ENCODE data around the gene PTGDR2. TPM values are rescaled to one million over a fixed set of nuclear protein-coding genes. Genes with fewer than 3 reads are reported as not detected.

PTGDR2 gene
- total RNA-seq, 1 donor from 2014 or later = 0.12 TPM

DNA sequence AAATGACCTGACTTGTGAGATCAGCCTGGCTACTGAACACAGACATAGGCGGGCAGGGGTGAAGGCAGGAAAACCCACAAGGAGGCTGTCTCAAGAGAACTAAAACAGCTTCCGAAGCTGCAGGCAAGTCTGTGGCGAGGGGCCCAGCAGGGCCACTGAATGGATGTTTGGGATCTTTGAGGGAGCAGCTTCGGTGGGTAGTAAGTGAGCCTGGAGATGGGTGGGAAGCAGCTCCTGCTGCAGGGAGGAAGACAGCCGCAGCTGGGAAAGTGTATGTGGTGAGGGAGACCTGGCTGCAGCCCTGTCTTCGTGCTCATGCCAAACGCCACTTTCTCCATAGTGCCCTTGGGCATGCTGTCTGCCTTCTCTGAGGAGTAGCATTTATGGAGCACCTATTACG is 10.4 kb downstream of the PTGDR2 start:
- no peaks in the 10 kb centered on the region for H3K9me3 Mint-ChIP-seq (ENCODE audit: low read depth)
- H3K4me3 Mint-ChIP-seq (ENCODE audit: unreplicated experiment) = no peak overlapping the region
- H3K27ac Mint-ChIP-seq (ENCODE audit: unreplicated experiment) = no peak overlapping the region
- DNase-seq (ENCODE audit: low spot score) = no peak
- peaks cover 51% of the 10 kb centered on the region for H3K4me1 Mint-ChIP-seq (ENCODE audit: low read depth)
- TF ChIP-seq, protein P1, sequence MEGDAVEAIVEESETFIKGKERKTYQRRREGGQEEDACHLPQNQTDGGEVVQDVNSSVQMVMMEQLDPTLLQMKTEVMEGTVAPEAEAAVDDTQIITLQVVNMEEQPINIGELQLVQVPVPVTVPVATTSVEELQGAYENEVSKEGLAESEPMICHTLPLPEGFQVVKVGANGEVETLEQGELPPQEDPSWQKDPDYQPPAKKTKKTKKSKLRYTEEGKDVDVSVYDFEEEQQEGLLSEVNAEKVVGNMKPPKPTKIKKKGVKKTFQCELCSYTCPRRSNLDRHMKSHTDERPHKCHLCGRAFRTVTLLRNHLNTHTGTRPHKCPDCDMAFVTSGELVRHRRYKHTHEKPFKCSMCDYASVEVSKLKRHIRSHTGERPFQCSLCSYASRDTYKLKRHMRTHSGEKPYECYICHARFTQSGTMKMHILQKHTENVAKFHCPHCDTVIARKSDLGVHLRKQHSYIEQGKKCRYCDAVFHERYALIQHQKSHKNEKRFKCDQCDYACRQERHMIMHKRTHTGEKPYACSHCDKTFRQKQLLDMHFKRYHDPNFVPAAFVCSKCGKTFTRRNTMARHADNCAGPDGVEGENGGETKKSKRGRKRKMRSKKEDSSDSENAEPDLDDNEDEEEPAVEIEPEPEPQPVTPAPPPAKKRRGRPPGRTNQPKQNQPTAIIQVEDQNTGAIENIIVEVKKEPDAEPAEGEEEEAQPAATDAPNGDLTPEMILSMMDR (IDR thresholded peaks at IDR 0.05) = no peak
- no peaks in the 10 kb centered on the region for H3K27me3 Mint-ChIP-seq (ENCODE audit: low read depth)
- H3K36me3 Mint-ChIP-seq (ENCODE audit: low read depth) = peaks cover 8% of the 10 kb centered on the region

DNA sequence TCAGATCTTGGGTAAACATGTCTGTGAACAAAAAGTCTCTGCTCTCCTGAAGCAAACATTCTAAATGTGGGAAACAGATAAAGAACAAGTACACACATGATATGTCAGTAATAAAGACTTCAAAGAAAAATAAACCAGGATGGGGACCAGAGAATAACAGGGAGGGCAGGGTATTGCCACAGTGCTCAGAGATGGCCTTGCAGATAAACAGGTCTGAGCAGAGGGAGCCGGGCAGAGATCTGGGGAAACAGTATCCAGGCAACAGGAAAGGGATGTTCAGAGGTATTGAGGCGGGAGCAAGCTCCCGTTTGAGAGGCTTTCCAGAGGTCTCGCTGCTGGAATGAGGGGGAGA is 10.9 kb downstream of the PTGDR2 start:
- TF ChIP-seq, protein P1 (IDR thresholded peaks at IDR 0.05) = no peak
- DNase-seq (ENCODE audit: low spot score) = no peak
- Mint-ChIP-seq H3K36me3 (ENCODE audit: low read depth) (peaks cover 6% of the 10 kb centered on the region), H3K4me3 (ENCODE audit: unreplicated experiment) (peak overlapping the region; percentile 82), H3K4me1 (ENCODE audit: low read depth) (peaks cover 53% of the 10 kb centered on the region), H3K27me3 (ENCODE audit: low read depth) (no peaks in the 10 kb centered on the region), H3K27ac (ENCODE audit: unreplicated experiment) (peak overlapping the region; percentile 24), H3K9me3 (ENCODE audit: low read depth) (no peaks in the 10 kb centered on the region)

DNA sequence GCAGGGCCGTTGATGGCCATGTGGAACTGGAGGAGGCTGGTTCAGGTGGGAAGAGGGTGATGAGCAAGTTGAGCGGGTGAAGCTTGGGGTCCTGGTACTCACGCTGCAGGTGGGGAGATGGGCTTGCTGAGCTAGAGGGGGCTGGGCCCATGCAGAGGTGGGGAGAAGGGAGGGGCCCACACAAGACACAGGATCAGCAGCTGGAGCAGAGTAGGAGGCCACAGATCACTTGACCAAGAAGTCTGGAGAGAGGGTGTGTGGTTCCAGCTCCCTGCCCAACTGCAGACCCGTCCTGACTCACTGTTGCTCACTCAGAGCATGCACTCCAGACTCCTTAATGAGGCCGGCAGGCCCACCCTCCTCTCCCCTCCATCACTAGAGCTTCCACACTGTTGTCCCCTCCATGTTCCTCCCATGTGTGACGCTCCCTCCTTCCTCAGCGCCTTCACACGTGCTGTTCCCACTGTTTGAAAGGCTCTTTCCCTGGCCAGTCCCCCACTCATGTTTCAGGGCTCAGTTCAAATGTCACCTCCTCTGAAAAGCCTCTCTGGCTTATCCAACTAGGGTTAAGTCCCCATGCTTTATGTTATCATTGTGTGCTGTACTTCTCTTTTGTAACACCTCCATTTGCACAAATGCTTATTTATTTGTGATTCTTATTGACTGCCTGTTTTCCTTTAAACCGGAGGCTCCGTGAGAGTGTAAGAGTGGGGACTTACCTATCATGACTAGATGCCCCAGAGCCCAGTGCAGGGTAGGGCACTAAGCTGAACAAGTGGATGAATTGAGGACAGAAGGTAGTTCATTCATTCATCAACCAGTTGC is 11.5 kb downstream of the PTGDR2 start:
- no peak overlapping the region for H3K27ac Mint-ChIP-seq (ENCODE audit: unreplicated experiment)
- DNase-seq (ENCODE audit: low spot score) = no peak
- H3K4me1 Mint-ChIP-seq (ENCODE audit: low read depth) = peaks cover 57% of the 10 kb centered on the region
- H3K4me3 Mint-ChIP-seq (ENCODE audit: unreplicated experiment) = peak overlapping the region; percentile 82
- H3K9me3 Mint-ChIP-seq (ENCODE audit: low read depth) = no peaks in the 10 kb centered on the region
- TF ChIP-seq, protein P1 (IDR thresholded peaks at IDR 0.05) = no peak
- H3K36me3 Mint-ChIP-seq (ENCODE audit: low read depth) = peaks cover 2% of the 10 kb centered on the region
- no peaks in the 10 kb centered on the region for H3K27me3 Mint-ChIP-seq (ENCODE audit: low read depth)

DNA sequence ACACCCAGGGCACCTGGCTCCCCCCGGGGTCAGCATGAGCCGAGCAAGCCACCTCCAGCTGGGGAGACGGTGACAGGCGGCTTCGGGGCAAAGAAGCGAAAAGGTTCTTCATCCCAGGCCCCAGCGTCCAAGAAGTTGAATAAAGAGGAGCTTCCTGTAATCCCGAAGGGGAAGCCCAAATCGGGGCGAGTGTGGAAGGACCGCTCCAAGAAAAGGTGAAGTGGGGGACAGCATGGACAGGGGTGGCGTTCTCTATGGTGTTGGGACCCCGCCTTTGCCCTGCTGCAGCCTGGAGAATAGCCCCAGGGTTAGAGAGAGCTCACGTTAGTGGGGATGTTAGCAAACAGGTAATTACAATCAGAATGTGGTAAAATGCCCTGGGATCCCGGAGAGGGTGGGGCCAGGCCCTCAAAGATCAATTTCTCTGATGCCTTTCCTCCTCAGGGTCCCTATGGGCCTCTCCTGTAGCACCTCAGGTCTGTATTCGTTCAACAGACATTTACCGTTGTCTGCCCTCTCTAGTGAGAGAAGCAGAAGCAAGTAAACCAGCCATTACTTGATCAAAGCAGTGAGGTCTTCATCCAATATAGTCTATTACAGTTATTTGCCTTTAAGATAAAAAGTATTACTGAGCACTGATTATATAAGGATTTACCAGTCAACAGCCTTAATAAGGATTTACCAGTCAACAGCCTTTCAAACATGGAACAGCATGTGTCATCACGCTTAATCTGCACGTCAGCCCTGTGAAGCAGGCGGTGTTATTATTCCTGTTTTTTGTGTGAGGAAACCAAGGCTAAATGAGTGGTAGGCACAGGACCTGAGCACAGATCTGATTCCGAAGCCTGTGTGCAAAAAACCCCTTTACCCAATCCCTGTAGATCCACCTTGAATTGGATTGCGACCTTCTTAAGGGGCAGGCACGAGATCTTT is 12.8 kb downstream of the PTGDR2 start:
- no peaks in the 10 kb centered on the region for H3K9me3 Mint-ChIP-seq (ENCODE audit: low read depth)
- peaks cover 3% of the 10 kb centered on the region for H3K27me3 Mint-ChIP-seq (ENCODE audit: low read depth)
- DNase-seq (ENCODE audit: low spot score) = no peak
- peaks cover 57% of the 10 kb centered on the region for H3K4me1 Mint-ChIP-seq (ENCODE audit: low read depth)
- peak overlapping the region; percentile 51 for H3K27ac Mint-ChIP-seq (ENCODE audit: unreplicated experiment)
- H3K4me3 Mint-ChIP-seq (ENCODE audit: unreplicated experiment) = peak overlapping the region; percentile 82
- peaks cover 2% of the 10 kb centered on the region for H3K36me3 Mint-ChIP-seq (ENCODE audit: low read depth)
- TF ChIP-seq, protein P1 (IDR thresholded peaks at IDR 0.05) = no peak

Measured in chondrocyte (in vitro differentiated cells).